H1 (cell line): Measurements from ENCODE around the gene OR2V2. TPM values are rescaled to one million over a fixed set of nuclear protein-coding genes. Genes with fewer than 3 reads are reported as not detected.

Experiments
- CTCF ChIP-seq, 3 experiments: IDR thresholded peaks; 1 replicate in 2 of 3; 2 replicates in 1 of 3; pipeline versions ENCODE4 v1.5.1 to v1.6.1; 2011; ENCODE audit warnings: low read length in 3 of 3, mild to moderate bottlenecking in 3 of 3, inconsistent platforms in 2 of 3, low read depth in 1 of 3, moderate library complexity in 1 of 3; ENCODE audit not compliant: insufficient read depth in 1 of 3; ENCODE audit errors: control extremely low read depth in 1 of 3
- POLR2A ChIP-seq, 2 experiments: IDR thresholded peaks; 1 replicate in 1 of 2; 2 replicates in 1 of 2; pipeline ENCODE4 v1.6.1; 2011; ENCODE audit warnings: low read depth in 2 of 2, low read length in 2 of 2, mild to moderate bottlenecking in 2 of 2; ENCODE audit errors: control extremely low read depth in 1 of 2
- polyA plus RNA-seq, 7 experiments: library from polyadenylated mRNA; depleted of rRNA in 3 of 7; stranded (reverse) in 5 of 7; unstranded in 2 of 7; fragments of >200 nt in 5 of 7; fragments of 200-250 nt in 2 of 7; gene quantifications; 1 replicate in 5 of 7; 2 replicates in 1 of 7; 4 replicates in 1 of 7; pipeline versions ENCODE4 v1.2.1 to v1.2.3, GENCODE V29; 2011 to 2013; ENCODE audit warnings: missing spikeins in 2 of 7, mixed read lengths in 2 of 7
- total RNA-seq: library from RNA; stranded (reverse); fragmentation: NEBNext Ultra II Directional; extraction: Animal tissue kit (Norgen Biotek cat#: 25700); gene quantifications from 2 replicates; pipeline ENCODE4 v1.2.1, GENCODE V29; 2021

The OR2V2 gene
- total and polyA plus RNA-seq, 2 of the 8 experiments (the other 6 are each of a cell fraction or from before 2014, with no cell fraction given): not detected

- TF ChIP-seq CTCF (IDR thresholded peaks at IDR 0.05; ENCODE audit: control extremely low read depth in 1 of 3, insufficient read depth in 1 of 3, low read depth in 1 of 3, low read length in 3 of 3) (no peak), POLR2A (IDR thresholded peaks at IDR 0.05; ENCODE audit: control extremely low read depth in 1 of 2, low read depth in 2 of 2, low read length in 2 of 2) (no peak)
Observed at GRCh38 chr5:181149806-181150733, 2.7 kb downstream of the OR2V2 start (continued).
